GM13977 (cell line): ENCODE measurements around the gene C21orf91.

Experiments
- DNase-seq: peaks from one replicate; pipeline ENCODE4 v3.0.0; 2012; ENCODE audit warnings: low spot score
- in situ Hi-C: fragments of 300-500 bp; cut with MboI; formaldehyde crosslinking; loops from one replicate; pipeline ENCODE4 v1.12.0; 2022; ENCODE audit warnings: low sequenced_read_pairs, low pct_unique_long_range_greater_than_20kb, mixed read lengths, inconsistent platforms; ENCODE audit not compliant: unreplicated experiment
- TF ChIP-seq, protein P1 (sequence below): IDR thresholded peaks from 2 replicates; pipeline ENCODE4 v1.5.1; 2012; ENCODE audit warnings: mild to moderate bottlenecking, control low read depth; ENCODE audit not compliant: insufficient read depth; ENCODE audit errors: extremely low read depth, missing control alignments

Gene C21orf91

DNA sequence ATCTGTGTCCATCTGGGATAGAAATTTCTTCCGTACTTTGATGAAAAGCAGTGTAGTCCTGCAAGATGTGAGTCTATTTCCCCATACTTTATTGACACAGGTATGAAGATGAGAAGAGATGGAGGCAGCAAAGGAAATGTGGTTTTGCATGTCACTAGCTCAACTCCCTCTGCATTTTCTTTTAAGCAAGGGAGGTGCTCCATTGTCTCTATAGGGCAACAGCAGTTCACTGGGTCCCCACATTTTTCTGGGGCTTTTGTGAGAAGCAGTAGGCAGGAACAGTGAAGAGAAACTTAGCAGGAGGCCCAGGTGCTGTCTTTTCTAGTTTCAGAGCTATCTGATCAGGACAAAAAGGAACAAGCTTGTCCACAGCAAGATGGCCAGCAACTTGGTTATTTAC, 37.1 kb downstream of the C21orf91 start:
- no peak for DNase-seq
- in situ Hi-C loops: loop anchor here (25.0 kb wide), 1 partner anchor 95 kb away; no protein-coding TSS in a partner anchor

GRCh38 chr21:17781524-17781923, 37.6 kb downstream of the C21orf91 start:
- DNase-seq: no peak
- TF ChIP-seq, protein P1, sequence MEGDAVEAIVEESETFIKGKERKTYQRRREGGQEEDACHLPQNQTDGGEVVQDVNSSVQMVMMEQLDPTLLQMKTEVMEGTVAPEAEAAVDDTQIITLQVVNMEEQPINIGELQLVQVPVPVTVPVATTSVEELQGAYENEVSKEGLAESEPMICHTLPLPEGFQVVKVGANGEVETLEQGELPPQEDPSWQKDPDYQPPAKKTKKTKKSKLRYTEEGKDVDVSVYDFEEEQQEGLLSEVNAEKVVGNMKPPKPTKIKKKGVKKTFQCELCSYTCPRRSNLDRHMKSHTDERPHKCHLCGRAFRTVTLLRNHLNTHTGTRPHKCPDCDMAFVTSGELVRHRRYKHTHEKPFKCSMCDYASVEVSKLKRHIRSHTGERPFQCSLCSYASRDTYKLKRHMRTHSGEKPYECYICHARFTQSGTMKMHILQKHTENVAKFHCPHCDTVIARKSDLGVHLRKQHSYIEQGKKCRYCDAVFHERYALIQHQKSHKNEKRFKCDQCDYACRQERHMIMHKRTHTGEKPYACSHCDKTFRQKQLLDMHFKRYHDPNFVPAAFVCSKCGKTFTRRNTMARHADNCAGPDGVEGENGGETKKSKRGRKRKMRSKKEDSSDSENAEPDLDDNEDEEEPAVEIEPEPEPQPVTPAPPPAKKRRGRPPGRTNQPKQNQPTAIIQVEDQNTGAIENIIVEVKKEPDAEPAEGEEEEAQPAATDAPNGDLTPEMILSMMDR: no peak
- in situ Hi-C loops: loop anchor here (25.0 kb wide), 1 partner anchor 94 kb away; no protein-coding TSS in a partner anchor

More for the DNA sequence above, 37.1 kb downstream of the C21orf91 start:
- TF ChIP-seq, protein P1: no peak

GRCh38 chr21:17780539-17780938, 38.6 kb downstream of the C21orf91 start:
- TF ChIP-seq, protein P1: no peak
- peak; percentile 18 for DNase-seq
- in situ Hi-C loops: loop anchor here (25.0 kb wide), 1 partner anchor 93 kb away; no protein-coding TSS in a partner anchor

DNA sequence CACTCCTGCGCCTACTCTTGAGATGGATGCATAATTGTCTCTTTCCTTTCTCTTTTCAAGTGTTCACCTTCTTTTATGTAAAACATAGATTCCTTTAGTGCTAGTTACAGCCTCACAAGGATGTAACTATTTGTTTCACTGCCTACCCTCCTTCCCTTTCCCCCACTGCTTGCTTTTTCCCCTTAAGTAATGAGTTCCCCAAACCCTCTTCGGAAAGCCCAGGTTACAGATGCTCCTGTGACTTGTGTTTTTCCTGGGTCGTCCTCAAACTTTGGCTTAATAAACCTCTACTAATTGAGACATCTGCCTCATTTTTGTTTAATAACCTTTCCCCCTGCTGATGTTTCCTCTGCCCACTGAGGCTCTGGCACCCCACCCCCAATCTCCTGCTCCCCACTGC, 39.2 kb downstream of the C21orf91 start:
- in situ Hi-C loops: loop anchor here (25.0 kb wide), 1 partner anchor 93 kb away; no protein-coding TSS in a partner anchor
- no peak for DNase-seq
- TF ChIP-seq, protein P1: no peak

- no peak for DNase-seq
- in situ Hi-C loops: loop anchor here (25.0 kb wide), 1 partner anchor 92 kb away; no protein-coding TSS in a partner anchor
- TF ChIP-seq, protein P1: no peak
These were observed 39.7 kb downstream of the C21orf91 start for GRCh38 chr21:17779496-17779895.

- in situ Hi-C loops: loop anchor here (25.0 kb wide), 1 partner anchor 90 kb away; no protein-coding TSS in a partner anchor
- DNase-seq: no peak
- TF ChIP-seq, protein P1: no peak
These were observed 41.9 kb downstream of the C21orf91 start for GRCh38 chr21:17777072-17777765.
